Activated CD8-positive, alpha-beta memory T cell treated with anti-CD3 and anti-CD28 coated beads for 1 hour (primary cell): ENCODE data around the gene SLC16A3.
"Not testable (repeated sequence)": the region's sequence is repeated elsewhere in the genome, so short reads cannot be mapped to it uniquely, and the experiment has no call there.

Source experiments
- DNase-seq, 2 donors: peaks; one replicate each; pipeline ENCODE4 v3.0.0-alpha.2; 2020; ENCODE audit warnings: low read depth in 1 of 2; ENCODE audit errors: extremely low read depth in 1 of 2

Gene SLC16A3

GRCh38 chr17:82245134-82246039, 16.5 kb downstream of the SLC16A3 start:
- no peak for DNase-seq

- DNase-seq: no peak
Observed at GRCh38 chr17:82246040-82246364, 17.2 kb downstream of the SLC16A3 start.

GRCh38 chr17:82246365-82247181, 17.7 kb downstream of the SLC16A3 start:
- DNase-seq: no peak

GRCh38 chr17:82247182-82247823, 18.5 kb downstream of the SLC16A3 start:
- DNase-seq: no peak

- DNase-seq: no peak
Observed at GRCh38 chr17:82247856-82248671, 19.2 kb downstream of the SLC16A3 start.

- DNase-seq: no peak
Observed at GRCh38 chr17:82248815-82249674, 20.2 kb downstream of the SLC16A3 start.

- no peak for DNase-seq
Observed at GRCh38 chr17:82249896-82250581, 21.2 kb downstream of the SLC16A3 start.

- no peak for DNase-seq
Observed at GRCh38 chr17:82250868-82251500, 22.1 kb downstream of the SLC16A3 start.

- no peak for DNase-seq
Observed at GRCh38 chr17:82252511-82253178, 23.8 kb downstream of the SLC16A3 start.

GRCh38 chr17:82253179-82253544, 24.3 kb downstream of the SLC16A3 start:
- DNase-seq: no peak

- DNase-seq: not testable (repeated sequence)
Observed at GRCh38 chr17:82254096-82254495, 25.3 kb downstream of the SLC16A3 start.

- not testable (repeated sequence) for DNase-seq
Observed at GRCh38 chr17:82254746-82255145, 25.9 kb downstream of the SLC16A3 start.

- DNase-seq: no peak
Observed at GRCh38 chr17:82255402-82255972, 26.6 kb downstream of the SLC16A3 start.

- no peak for DNase-seq
Observed at GRCh38 chr17:82256242-82256885, 27.5 kb downstream of the SLC16A3 start.

- peak; percentile 57 to 59 for DNase-seq
Observed at GRCh38 chr17:82257473-82257872, 28.6 kb downstream of the SLC16A3 start.

- no peak for DNase-seq
Observed at GRCh38 chr17:82258555-82258954, 29.7 kb downstream of the SLC16A3 start.
